Activated gamma-delta T cell treated with Interleukin-2 at 50 U/mL for 16 hours (primary cell): ENCODE measurements around the gene ATMIN.

Source experiments
- DNase-seq: peaks from one replicate; pipeline ENCODE4 v3.0.0-alpha.2; 2020

Gene ATMIN

DNA sequence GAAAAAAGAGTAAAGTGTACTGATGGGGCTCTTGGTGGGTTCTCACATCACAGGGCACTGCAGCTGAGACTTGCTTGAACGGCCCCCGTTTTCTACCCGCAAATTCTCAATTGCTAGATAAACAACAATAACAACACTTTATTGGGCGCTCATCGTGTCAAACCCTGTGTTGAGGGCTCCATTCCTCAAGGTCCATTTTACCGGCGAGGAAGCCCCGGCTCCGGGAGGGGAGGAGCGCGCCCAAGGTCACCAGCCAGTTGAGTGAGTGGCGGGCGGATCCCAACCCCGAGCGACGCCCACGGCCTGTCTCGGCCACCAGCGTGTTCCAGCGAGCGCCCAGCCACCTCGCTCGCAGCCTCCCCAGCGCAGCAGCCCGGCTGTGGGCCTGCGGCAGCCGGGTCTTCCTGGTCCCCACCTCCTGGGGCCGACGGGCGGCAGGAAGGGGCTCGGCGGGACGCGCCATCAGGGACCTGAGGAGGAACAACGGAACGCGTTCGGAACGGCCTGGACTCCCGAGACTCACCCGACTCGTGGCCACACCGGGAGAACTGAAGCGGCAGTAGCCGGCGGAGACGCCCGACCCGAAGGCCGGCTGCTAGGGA, 29.3 kb upstream of the ATMIN start:
- DNase-seq, result peak; percentile 62

- peak; percentile 97 for DNase-seq
Observed at GRCh38 chr16:81006813-81007695, 28.6 kb upstream of the ATMIN start, which contains the start of the genes CENPN and CMC2. CENPN (plus strand) TSS chr16:81007214; CDS start chr16:81011940, 4,726 bp downstream. CMC2 (minus strand) TSS chr16:81006885; CDS start chr16:80997394, 9,491 bp downstream.

- no peak for DNase-seq
Observed at GRCh38 chr16:81008505-81008789, 27.2 kb upstream of the ATMIN start.

GRCh38 chr16:81012974-81013373, 22.7 kb upstream of the ATMIN start:
- no peak for DNase-seq

DNA sequence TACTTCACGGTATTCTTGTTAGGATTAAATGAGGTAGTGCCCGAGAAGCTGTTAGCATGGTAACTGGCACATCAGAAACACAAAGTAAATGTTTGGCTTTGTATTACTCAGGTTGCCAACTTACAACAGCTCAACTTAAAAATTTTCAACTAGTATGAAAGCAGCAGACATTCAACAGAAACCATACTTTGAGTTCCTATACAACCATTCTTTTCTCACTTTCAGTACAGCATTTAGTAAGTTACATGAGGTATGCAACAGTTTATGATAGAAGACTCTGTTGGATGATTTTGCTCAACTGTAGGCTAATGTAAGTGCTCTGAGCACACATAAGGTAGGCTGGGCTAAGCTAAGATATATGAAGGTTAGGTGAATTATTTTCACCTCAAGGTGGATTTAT, 21.0 kb upstream of the ATMIN start:
- no peak for DNase-seq

DNA sequence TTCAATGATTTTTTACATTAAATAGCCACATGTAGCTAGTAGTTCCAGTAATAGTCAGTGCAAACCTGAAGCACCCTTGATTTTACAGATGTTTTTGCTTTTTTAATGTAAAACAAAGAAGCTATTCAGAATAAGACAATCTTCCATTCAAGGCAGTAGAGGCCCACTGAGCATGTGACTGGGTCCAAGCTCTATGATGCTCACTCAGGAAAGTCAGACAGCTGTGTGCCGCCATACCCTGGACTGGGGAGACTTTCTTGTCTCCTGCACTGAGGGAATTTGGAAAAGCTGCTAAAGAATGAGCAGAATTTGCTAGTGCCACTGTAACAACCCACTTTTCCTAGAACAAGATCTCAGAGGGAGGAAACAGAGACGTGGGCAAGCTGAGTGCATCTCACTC, 17.1 kb upstream of the ATMIN start:
- DNase-seq, result no peak

DNA sequence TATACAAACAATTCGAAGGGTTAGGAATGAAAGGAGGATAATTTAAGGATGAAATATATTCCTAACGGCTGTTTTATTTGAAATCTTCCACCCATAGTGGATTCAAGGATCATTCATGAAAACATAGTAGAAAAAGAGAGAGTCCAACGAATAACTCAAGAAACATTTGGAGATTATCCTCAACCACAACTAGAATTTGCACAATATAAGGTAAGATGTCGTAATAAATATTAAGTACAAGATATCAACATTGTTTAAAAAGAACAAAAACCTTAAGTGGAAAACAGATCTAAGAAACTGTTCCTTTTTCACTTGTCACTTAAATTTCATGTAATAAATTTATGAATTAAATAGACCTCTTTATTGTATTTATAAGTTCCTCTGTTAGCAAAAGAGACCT, 9.2 kb upstream of the ATMIN start:
- no peak for DNase-seq

GRCh38 chr16:81029930-81030604, 5.6 kb upstream of the ATMIN start:
- no peak for DNase-seq

GRCh38 chr16:81035975-81036750, 521 bp downstream of the ATMIN start:
- DNase-seq, result peak; percentile 33

- DNase-seq, result no peak
Observed at GRCh38 chr16:81036751-81037350, 1.2 kb downstream of the ATMIN start.

DNA sequence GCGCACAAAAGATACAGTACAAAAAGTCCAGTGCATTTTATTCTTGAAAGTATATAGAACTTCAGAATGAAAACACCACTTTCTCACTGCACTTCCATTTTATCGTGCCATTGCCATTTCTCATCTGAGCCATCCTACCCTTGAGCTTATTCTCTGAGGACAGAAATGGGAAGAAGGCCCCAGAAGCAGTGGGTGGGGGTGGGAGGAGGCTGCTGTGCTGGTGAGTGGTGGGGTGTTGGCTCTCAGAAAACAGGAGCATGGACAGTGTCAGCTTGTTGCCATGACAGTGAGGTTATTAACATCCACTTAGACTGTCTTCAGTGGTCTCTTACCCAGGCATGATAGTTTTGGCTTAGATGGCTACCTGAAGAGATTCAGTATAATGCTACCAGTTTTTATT, 4.5 kb downstream of the ATMIN start:
- DNase-seq, result no peak

DNA sequence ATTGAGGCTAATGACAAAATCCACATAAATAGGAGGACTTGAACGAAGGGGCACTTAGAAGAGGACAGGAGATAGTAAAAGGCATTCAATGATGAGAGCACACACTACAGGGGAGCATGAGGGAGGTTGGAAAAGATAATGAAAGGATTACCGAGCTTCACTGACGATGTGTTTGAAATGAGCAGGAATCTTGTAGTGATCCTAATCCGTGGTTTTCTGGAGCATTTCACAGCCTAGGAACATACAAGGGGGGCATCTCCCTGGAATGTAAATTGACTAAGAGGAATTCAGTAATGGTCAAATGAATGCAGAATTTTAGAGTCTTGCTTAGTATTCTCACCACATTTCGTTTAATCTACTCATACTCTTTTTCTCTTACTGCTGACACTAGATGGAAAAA, 5.2 kb downstream of the ATMIN start:
- no peak for DNase-seq

- DNase-seq, result no peak
Observed at GRCh38 chr16:81041696-81042095, 6.1 kb downstream of the ATMIN start.

DNA sequence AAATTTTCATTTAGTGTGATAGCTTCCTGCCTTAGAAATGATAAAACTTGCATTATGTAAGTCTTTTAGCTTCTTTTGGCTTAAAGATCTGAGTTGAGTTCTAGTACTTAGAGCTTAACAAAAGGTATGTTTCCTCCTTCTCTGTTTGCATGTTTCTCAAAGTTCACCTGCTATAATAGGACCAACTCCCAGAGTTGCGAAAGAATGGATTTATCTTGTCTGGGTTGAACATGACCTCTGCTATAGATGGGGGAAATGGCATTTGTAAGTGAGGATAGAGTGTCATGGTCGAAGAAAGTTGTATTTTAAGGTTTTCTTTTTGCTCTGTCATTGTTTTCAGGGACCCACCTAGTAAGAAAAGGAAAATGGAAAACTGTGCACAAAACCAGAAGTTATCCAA, 7.2 kb downstream of the ATMIN start:
- no peak for DNase-seq

GRCh38 chr16:81053761-81054160, 18.1 kb downstream of the ATMIN start:
- DNase-seq, result no peak

GRCh38 chr16:81060576-81061306, 25.1 kb downstream of the ATMIN start:
- no peak for DNase-seq

DNA sequence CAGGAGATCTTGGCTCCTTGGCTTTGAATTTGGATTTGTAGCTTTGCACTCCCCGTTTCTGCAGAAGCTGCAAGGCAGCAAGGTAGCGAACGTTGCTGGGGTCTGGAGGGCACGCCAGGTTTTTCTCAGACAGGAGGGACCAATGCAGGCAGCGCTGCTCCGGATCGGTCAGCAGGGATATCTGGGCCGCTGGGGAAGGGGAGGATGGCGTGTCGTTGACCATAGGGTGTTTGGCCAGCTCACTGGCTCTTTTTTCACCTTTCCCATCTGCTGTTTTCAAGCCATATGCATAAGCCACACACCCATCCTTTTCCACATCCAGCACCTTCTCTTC, 25.6 kb downstream of the ATMIN start:
- no peak for DNase-seq

- DNase-seq, result no peak
Observed at GRCh38 chr16:81061871-81062608, 26.4 kb downstream of the ATMIN start.

- no peak for DNase-seq
Observed at GRCh38 chr16:81066681-81067080, 31.0 kb downstream of the ATMIN start.

DNA sequence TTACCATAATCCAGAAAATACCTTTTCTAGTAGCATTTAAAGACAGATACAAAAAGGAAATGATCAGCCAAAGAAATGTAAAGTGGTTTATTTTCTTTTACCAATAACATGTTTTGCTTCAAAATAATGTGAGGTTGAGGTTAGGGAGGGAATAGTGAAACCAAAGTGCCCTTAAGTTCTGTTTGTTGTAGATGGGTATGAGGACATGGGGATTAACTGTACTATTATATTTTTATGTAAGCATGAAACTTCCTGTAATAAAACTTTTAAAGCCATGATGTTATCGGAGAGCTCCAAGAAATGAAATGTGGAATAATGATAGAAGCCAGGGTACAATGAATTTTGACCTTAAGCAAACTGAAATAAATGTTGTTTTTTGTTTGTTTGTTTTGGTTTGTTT, 31.5 kb downstream of the ATMIN start:
- DNase-seq, result no peak

DNA sequence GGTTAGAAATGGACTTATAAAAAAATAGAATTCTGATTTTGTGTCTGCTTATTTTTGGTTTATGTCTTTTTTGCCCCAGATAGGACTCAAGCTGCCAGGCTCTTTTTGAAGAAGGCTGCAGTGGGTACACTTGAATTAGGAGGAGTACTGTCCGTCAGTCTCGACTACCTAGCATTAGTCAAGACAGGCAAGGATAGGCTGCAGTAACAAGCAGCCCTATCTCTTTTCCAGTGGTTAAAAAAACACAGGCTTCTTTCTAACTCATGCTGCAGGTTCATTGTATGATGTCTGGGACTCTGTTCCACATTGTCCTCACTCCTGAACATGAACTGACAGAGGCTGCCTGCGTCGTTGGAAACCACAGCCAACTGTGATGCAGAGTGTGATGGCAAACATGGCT, 33.4 kb downstream of the ATMIN start:
- DNase-seq, result no peak

- DNase-seq, result no peak
Observed at GRCh38 chr16:81070979-81071378, 35.3 kb downstream of the ATMIN start.
